OCI-LY1 (cell line): ENCODE results near the gene LCORL.

ENCODE experiments used
- EZH2 ChIP-seq: fragments of 200-600 bp; sonication (generic), shearing (Covaris generic); IDR thresholded peaks from 2 replicates; pipeline ENCODE4 v1.8.0; 2017; ENCODE audit warnings: borderline replicate concordance, mixed run types, mild to moderate bottlenecking, antibody characterized with exemption, low read length, moderate library complexity, mixed read lengths
- TF ChIP-seq, protein P1 (sequence below): fragments of 200-600 bp; sonication (generic), shearing (Covaris generic); IDR thresholded peaks from 2 replicates; pipeline ENCODE4 v1.5.1; 2017; ENCODE audit warnings: mild to moderate bottlenecking, antibody characterized with exemption, low read length, moderate library complexity, mixed read lengths

DNA sequence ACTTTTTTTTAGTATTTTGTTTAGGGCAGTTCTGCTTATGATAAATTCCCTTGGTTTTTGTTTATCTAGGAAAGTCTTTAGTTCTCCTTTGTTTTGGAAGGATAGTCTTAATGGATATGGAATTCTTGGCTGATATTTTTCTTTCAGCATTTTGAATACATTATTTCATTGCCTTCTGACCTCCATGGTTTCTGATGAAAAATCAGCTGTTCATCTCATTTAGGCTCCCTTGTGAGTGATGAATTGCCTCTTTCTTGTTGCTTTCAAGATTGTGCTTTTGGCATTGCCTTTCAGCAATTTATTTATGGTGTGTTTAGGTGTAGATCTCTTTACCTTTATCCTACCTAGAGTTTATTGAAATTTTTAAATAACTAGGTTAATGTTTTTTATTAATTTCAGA lies 41.5 kb upstream of the LCORL start:
- TF ChIP-seq, protein P1, sequence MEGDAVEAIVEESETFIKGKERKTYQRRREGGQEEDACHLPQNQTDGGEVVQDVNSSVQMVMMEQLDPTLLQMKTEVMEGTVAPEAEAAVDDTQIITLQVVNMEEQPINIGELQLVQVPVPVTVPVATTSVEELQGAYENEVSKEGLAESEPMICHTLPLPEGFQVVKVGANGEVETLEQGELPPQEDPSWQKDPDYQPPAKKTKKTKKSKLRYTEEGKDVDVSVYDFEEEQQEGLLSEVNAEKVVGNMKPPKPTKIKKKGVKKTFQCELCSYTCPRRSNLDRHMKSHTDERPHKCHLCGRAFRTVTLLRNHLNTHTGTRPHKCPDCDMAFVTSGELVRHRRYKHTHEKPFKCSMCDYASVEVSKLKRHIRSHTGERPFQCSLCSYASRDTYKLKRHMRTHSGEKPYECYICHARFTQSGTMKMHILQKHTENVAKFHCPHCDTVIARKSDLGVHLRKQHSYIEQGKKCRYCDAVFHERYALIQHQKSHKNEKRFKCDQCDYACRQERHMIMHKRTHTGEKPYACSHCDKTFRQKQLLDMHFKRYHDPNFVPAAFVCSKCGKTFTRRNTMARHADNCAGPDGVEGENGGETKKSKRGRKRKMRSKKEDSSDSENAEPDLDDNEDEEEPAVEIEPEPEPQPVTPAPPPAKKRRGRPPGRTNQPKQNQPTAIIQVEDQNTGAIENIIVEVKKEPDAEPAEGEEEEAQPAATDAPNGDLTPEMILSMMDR: no peak
- TF ChIP-seq EZH2: no peak
